HFF-Myc (cell line): ENCODE measurements around the gene SLC6A13.
A peak's percentile ranks its signal among the peaks of the same experiment; 100 is the strongest.

Experiments
- DNase-seq: peaks from one replicate; pipeline ENCODE4 v3.0.0-alpha.2; 2011; ENCODE audit warnings: low read depth; ENCODE audit errors: extremely low read depth
- H3K4me3 ChIP-seq: replicated peaks from 2 replicates; pipeline ENCODE4 v1.5.1; 2011; ENCODE audit warnings: low read depth, mild to moderate bottlenecking, control low read depth, low read length
- CTCF ChIP-seq: IDR thresholded peaks from 2 replicates; pipeline ENCODE4 v1.5.1; 2012; ENCODE audit warnings: mild to moderate bottlenecking, low read depth, low read length, control low read depth; ENCODE audit errors: missing control alignments

The SLC6A13 gene

DNA sequence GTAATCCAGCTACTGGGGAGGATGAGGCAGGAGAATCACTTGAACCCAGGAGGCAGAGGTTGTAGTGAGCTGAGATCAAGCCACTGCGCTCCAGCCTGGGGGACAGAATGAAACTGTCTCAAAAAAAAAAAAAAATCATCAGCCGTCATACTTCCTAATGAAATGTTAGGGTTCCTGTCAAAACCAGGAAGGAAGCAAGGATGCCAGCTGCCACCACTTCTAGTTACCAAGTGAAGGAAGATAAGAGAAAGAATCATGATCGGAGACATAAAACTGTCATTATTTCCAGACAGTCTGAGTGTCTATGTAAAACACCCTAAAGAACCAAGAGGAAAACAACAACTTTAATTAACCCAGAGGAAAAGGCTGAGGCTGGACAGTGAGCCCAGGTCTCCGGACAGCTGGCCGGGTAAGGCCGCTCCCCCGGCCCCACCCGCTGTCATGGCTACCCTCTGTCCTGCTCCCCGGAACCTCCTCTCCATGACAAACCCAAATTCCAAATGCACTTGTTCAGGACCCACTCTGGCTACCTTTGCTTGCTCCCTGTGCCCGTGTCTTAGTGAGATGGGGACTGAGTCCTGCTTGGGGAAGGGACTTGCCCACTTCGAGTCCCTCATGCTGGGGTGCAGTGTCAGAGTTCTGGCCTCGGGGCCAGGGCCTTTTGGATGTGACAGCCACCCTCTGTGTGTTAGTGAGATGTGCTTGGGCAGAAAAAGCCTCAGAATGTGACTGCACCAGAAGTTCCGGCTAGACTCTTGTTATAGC lies 77.6 kb downstream of the SLC6A13 start:
- TF ChIP-seq CTCF = no peak
- DNase-seq = no peak
- H3K4me3 ChIP-seq = no peak overlapping the region

GRCh38 chr12:182381-182892 lies 80.2 kb downstream of the SLC6A13 start:
- TF ChIP-seq CTCF = no peak
- peak; percentile 7 for DNase-seq
- no peak overlapping the region for H3K4me3 ChIP-seq

DNA sequence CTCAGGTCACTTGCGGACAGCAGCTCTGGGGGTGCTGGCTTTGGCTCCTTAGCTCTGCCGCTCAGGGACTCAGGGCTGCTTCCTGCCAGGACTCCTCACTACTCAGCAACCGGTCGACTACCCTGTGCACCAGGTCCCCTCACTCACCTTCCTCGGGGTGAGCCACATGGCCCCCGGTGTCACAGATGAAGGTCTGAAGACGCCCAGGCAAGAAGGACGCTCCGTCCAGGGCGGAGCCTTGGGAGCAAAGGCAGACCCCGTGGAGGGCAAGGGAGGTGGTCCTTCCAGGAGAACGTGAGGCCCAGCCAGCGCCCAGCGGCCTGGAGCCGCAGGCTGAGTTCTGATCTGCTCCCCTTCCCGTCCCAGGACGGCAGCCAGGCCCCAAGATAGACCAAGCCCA lies 80.7 kb downstream of the SLC6A13 start:
- no peak for DNase-seq
- no peak for TF ChIP-seq CTCF
- H3K4me3 ChIP-seq = no peak overlapping the region

- no peak overlapping the region for H3K4me3 ChIP-seq
- no peak for TF ChIP-seq CTCF
- DNase-seq = no peak
These were observed 82.2 kb downstream of the SLC6A13 start for GRCh38 chr12:180445-180844.

DNA sequence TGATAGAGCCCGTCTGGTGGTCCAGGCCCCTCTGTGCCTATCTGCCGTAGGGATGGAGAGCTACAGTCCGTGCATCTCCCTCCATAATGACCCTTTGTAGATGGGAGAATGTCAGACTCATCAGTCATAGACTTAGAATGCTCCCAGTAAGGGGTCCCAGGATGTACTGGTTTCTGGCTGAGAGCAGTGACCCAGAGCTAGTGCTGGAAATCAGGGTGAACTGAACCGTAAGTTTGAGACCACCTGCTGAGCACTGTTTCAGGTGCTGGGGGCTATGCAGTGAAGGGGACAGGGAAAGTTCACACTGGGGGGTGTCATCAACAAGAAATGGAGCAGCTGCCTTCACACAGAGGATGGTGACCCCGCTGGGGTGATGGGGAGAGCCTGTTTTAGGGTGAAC lies 82.8 kb downstream of the SLC6A13 start:
- no peak overlapping the region for H3K4me3 ChIP-seq
- no peak for DNase-seq
- no peak for TF ChIP-seq CTCF

DNA sequence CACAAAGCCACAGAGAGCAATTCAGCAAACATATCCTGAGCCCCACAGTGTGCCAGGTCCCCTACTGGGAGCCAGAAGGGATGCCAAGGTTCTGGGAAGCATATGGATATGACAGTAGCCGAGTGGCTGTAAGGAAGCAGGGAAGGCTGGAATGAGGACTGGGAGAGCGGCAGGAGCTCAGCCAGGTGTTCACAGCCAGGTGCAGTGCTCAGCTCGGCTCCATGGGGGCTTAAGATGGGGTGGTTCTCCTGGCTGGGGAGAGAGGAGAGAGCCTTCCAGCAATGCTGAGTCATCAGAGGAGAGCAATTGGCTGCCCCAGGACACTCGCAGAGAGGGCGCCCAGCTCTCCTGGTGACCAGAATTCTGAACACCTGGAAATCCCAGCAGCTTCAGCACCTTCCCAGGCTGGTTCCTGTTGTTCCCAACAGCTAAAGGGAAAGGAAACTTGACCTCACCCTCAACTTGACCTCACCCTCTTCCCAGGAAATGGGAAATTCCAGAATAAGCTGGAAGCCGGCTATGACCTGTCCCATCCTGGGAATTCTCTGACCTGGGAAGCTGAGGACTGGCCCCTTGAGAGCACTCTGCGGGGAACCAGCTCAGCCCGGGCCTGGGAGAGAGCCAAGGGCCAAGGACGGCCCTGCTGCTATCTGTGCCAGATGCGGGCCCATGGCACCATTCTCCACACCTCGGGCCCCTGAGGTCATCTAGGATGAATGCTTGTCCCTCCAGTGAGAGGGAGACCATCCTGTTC lies 83.3 kb downstream of the SLC6A13 start:
- DNase-seq = no peak
- H3K4me3 ChIP-seq = no peak overlapping the region
- no peak for TF ChIP-seq CTCF

GRCh38 chr12:178829-179109 lies 83.9 kb downstream of the SLC6A13 start:
- H3K4me3 ChIP-seq = no peak overlapping the region
- no peak for DNase-seq
- TF ChIP-seq CTCF = no peak
